CD4-positive, alpha-beta T cell treated with Interleukin-15 for 1 hour (primary cell): Measurements from ENCODE around the gene ADAMTS9.

ENCODE experiments used
- DNase-seq: peaks from one replicate; pipeline ENCODE4 v3.0.0-alpha.2; 2020

The ADAMTS9 gene

GRCh38 chr3:64651741-64652241 lies 36.0 kb downstream of the ADAMTS9 start:
- DNase-seq = no peak

- DNase-seq = no peak
These were observed 36.5 kb downstream of the ADAMTS9 start for GRCh38 chr3:64651303-64651702.

GRCh38 chr3:64650715-64651114 lies 37.1 kb downstream of the ADAMTS9 start:
- DNase-seq = no peak

GRCh38 chr3:64650096-64650622 lies 37.6 kb downstream of the ADAMTS9 start:
- DNase-seq = no peak

- DNase-seq = no peak
These were observed 38.6 kb downstream of the ADAMTS9 start for GRCh38 chr3:64648927-64649906.

GRCh38 chr3:64647825-64648224 lies 40.0 kb downstream of the ADAMTS9 start:
- DNase-seq = no peak

GRCh38 chr3:64645243-64645642 lies 42.6 kb downstream of the ADAMTS9 start:
- no peak for DNase-seq

- no peak for DNase-seq
These were observed 43.3 kb downstream of the ADAMTS9 start for GRCh38 chr3:64644483-64644882.

GRCh38 chr3:64642327-64643151 lies 45.3 kb downstream of the ADAMTS9 start:
- DNase-seq = no peak

GRCh38 chr3:64638981-64639481 lies 48.8 kb downstream of the ADAMTS9 start:
- DNase-seq = no peak

GRCh38 chr3:64638511-64638910 lies 49.3 kb downstream of the ADAMTS9 start:
- DNase-seq = no peak

GRCh38 chr3:64634417-64634816 lies 53.4 kb downstream of the ADAMTS9 start:
- no peak for DNase-seq

- DNase-seq = no peak
These were observed 55.8 kb downstream of the ADAMTS9 start for GRCh38 chr3:64631951-64632350.

GRCh38 chr3:64627471-64628321 lies 60.1 kb downstream of the ADAMTS9 start:
- no peak for DNase-seq

GRCh38 chr3:64627042-64627441 lies 60.8 kb downstream of the ADAMTS9 start:
- DNase-seq = no peak

GRCh38 chr3:64625381-64625780 lies 62.4 kb downstream of the ADAMTS9 start:
- no peak for DNase-seq

- no peak for DNase-seq
These were observed 64.7 kb downstream of the ADAMTS9 start for GRCh38 chr3:64623125-64623524.

GRCh38 chr3:64621726-64622395 lies 65.9 kb downstream of the ADAMTS9 start:
- no peak for DNase-seq

- no peak for DNase-seq
These were observed 66.5 kb downstream of the ADAMTS9 start for GRCh38 chr3:64621275-64621674.

- no peak for DNase-seq
These were observed 67.8 kb downstream of the ADAMTS9 start for GRCh38 chr3:64620020-64620419.

- DNase-seq = no peak
These were observed 68.6 kb downstream of the ADAMTS9 start for GRCh38 chr3:64619216-64619615.

GRCh38 chr3:64617610-64618009 lies 70.2 kb downstream of the ADAMTS9 start:
- no peak for DNase-seq
